NT2/D1 (cell line): ENCODE results near the gene CPLX1.

Experiments used
- DNase-seq: peaks from one replicate; pipeline ENCODE4 v3.0.0-alpha.2; 2011; ENCODE audit warnings: low read depth, low spot score
- H3K27me3 ChIP-seq: 2 replicates; pipeline ENCODE4 v1.6.0; 2011; ENCODE audit warnings: mild to moderate bottlenecking; ENCODE audit not compliant: insufficient read length, insufficient read depth
- H3K36me3 ChIP-seq: 2 replicates; pipeline ENCODE4 v1.6.1; 2011; ENCODE audit warnings: mild to moderate bottlenecking, low read length, mixed read lengths; ENCODE audit not compliant: insufficient read depth, insufficient read length
- H3K4me1 ChIP-seq: 2 replicates; pipeline ENCODE4 v1.5.1; 2011; ENCODE audit not compliant: insufficient read depth, insufficient read length
- H3K4me3 ChIP-seq: 2 replicates; pipeline ENCODE4 v1.5.1; 2011; ENCODE audit warnings: low read depth; ENCODE audit not compliant: insufficient read length
- H3K9ac ChIP-seq: 2 replicates; pipeline ENCODE4 v1.6.0; 2011; ENCODE audit warnings: low read depth; ENCODE audit not compliant: insufficient read length
- H3K9me3 ChIP-seq: 2 replicates; pipeline ENCODE4 v1.5.1; 2011; ENCODE audit warnings: mild to moderate bottlenecking, low read length; ENCODE audit not compliant: insufficient read depth
- SUZ12 ChIP-seq: IDR thresholded peaks from 2 replicates; pipeline ENCODE4 v1.6.1; 2011; ENCODE audit not compliant: insufficient read length, insufficient read depth; ENCODE audit errors: extremely low read depth
- YY1 ChIP-seq: IDR thresholded peaks from 2 replicates; pipeline ENCODE4 v1.6.1; 2011; ENCODE audit not compliant: insufficient read length, insufficient read depth
- ZNF274 ChIP-seq: IDR thresholded peaks from 2 replicates; pipeline ENCODE4 v1.6.1; 2011; ENCODE audit warnings: mild to moderate bottlenecking, low read depth, low read length

Gene CPLX1

GRCh38 chr4:860561-860960 is 34.6 kb upstream of the CPLX1 start:
- DNase-seq: no peak
- H3K4me3 ChIP-seq: no peak overlapping the region
- no peaks in the 10 kb centered on the region for H3K27me3 ChIP-seq
- no peaks in the 10 kb centered on the region for H3K4me1 ChIP-seq
- H3K9ac ChIP-seq: no peak overlapping the region
- no peaks in the 10 kb centered on the region for H3K9me3 ChIP-seq
- H3K36me3 ChIP-seq: peaks cover 94% of the 10 kb centered on the region
- TF ChIP-seq ZNF274 (no peak), SUZ12 (no peak), YY1 (no peak)

DNA sequence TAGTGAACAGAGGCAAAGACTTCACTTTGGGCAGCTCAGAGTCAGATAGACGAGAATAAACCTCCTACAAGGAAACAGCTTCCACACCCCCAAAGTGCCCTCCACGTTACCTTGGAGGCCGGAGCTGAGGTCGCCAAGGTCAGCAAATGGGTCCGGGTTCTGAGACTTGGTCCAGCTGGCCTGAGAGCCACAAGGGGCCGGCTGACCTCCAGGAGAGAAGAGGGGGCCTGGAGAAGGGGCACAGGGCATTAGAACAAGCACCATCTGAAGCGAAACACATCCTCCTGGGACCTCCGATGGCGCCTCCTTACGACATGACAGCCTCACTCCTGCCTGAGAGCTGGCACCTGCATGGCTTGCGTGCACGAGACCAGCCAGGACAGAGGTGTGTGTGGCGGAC is 33.6 kb upstream of the CPLX1 start:
- Histone ChIP-seq H3K9ac (no peak overlapping the region), H3K9me3 (no peaks in the 10 kb centered on the region), H3K36me3 (peaks cover 92% of the 10 kb centered on the region), H3K4me1 (no peaks in the 10 kb centered on the region), H3K4me3 (no peak overlapping the region), H3K27me3 (no peaks in the 10 kb centered on the region)
- TF ChIP-seq YY1: no peak
- DNase-seq: no peak

DNA sequence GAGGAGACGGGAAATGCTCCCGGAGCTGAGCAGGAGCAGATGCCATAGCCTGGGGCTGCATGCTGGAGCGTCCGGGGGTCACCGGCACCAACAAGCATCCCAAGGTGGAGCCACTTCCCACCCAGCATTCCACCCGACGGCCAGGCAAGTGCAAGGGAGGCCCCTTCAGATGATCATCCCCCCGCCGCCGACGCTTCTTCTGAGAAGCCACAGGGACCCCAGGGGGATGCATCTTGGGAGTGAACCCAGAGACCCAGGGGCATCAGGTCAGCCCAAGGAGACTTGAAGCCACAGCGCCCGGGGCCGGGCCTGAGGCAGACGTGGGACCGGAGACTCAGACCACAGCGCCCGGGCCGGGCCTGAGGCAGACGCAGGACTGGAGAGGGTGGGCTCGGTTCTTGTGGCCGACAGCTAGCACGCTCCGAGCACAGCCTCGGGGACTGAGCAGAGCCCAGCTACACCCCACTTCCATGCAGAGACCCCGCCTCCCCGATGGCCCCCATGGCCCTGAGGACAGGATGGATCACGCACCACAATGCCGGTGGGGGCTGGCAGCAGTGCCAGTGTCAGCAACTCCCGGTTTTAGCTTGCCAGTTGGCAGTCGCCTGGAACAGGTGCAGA is 33.0 kb upstream of the CPLX1 start:
- peaks cover 91% of the 10 kb centered on the region for H3K36me3 ChIP-seq

DNA sequence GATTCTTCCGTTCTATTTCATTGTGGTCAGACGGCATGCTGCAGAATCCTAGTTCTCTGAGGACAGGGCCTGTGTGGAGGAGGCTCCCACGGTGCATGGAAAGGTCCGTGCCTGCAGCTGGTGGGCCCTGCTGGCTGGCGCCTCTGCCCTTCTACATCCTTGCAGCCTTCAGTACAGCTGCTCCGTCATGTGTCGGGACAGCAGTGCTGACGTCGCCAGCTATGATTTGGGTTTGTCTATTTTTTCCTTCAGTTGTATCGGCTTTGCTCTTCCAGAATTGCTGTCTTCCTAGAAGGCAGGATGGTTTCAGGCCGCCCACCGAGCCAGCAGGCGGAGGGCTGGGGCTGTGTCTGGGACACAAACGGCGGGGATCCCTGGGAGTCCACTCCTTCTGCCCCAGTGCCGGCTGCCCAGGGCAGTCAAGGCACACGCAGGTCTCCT is 32.1 kb upstream of the CPLX1 start:
- Histone ChIP-seq H3K9ac (no peak overlapping the region), H3K36me3 (peaks cover 88% of the 10 kb centered on the region), H3K4me1 (no peaks in the 10 kb centered on the region), H3K27me3 (no peaks in the 10 kb centered on the region), H3K9me3 (no peaks in the 10 kb centered on the region), H3K4me3 (no peak overlapping the region)
- DNase-seq: no peak
- no peak for TF ChIP-seq SUZ12
- TF ChIP-seq YY1: no peak
- TF ChIP-seq ZNF274: no peak

More for the DNA sequence above, 33.0 kb upstream of the CPLX1 start:
- no peak for TF ChIP-seq YY1
- no peaks in the 10 kb centered on the region for H3K4me1 ChIP-seq
- no peaks in the 10 kb centered on the region for H3K27me3 ChIP-seq
- no peak overlapping the region for H3K4me3 ChIP-seq
- DNase-seq: no peak
- H3K9me3 ChIP-seq: no peaks in the 10 kb centered on the region
- no peak overlapping the region for H3K9ac ChIP-seq

DNA sequence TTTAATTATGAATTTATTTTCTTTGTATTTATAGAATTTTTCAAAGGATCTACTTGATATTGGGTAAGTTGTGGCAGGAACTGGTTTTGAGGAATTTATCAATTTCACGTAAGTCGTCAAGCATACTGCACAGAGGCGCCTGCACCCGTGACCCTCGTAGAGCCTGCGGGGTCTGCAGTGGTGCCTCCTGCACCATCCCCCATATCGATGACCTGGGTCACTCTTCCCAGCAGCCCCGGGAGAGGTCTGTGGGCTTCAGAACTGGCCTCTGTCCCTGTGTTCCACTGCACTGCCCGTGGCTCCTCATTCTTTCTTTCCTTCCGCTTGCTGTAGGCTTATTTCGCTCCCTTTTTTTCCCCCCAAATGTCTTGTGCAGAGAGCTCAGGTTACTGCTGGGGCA is 31.5 kb upstream of the CPLX1 start:
- no peaks in the 10 kb centered on the region for H3K27me3 ChIP-seq
- DNase-seq: no peak
- no peak overlapping the region for H3K9ac ChIP-seq
- H3K4me1 ChIP-seq: no peaks in the 10 kb centered on the region
- H3K4me3 ChIP-seq: no peak overlapping the region
- TF ChIP-seq YY1: no peak
- no peak for TF ChIP-seq ZNF274
- no peak for TF ChIP-seq SUZ12
- peaks cover 87% of the 10 kb centered on the region for H3K36me3 ChIP-seq
- H3K9me3 ChIP-seq: no peaks in the 10 kb centered on the region

- Histone ChIP-seq H3K36me3 (peaks cover 87% of the 10 kb centered on the region), H3K27me3 (no peaks in the 10 kb centered on the region), H3K4me1 (no peaks in the 10 kb centered on the region), H3K9me3 (no peaks in the 10 kb centered on the region), H3K9ac (no peak overlapping the region), H3K4me3 (no peak overlapping the region)
- no peak for DNase-seq
- TF ChIP-seq YY1: no peak
- TF ChIP-seq SUZ12: no peak
- TF ChIP-seq ZNF274: no peak
Observed at GRCh38 chr4:856225-856901, 30.4 kb upstream of the CPLX1 start.

DNA sequence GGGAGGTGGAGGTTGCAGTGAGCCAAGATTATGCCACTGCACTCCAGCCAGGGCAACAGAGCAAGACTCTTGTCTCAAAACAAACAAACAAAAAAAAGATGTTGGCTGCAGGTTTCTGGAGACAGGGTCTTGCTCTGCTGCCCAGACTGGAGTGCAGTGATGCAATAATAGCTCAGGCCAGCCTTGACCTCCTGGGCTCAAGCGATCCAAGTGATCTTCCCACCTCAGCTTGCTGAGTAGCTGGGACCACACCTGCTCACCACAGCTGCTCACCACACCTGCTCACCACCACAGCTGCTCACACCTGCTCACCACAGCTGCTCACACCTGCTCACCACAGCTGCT is 29.9 kb upstream of the CPLX1 start:
- TF ChIP-seq SUZ12: no peak
- TF ChIP-seq ZNF274: no peak
- TF ChIP-seq YY1: no peak
- Histone ChIP-seq H3K9me3 (no peaks in the 10 kb centered on the region), H3K9ac (no peak overlapping the region), H3K27me3 (no peaks in the 10 kb centered on the region), H3K4me1 (no peaks in the 10 kb centered on the region), H3K36me3 (peaks cover 86% of the 10 kb centered on the region), H3K4me3 (no peak overlapping the region)
- DNase-seq: no peak
